Ovary (tissue), 3 donors: Measurements from ENCODE around the gene WDR91.

ENCODE experiments used
- CTCF ChIP-seq, 3 donors: fragments of 450-650 bp in 2 of 3; fragments of 200-600 bp in 1 of 3; IDR thresholded peaks; one replicate each; pipeline versions ENCODE4 v1.5.1 to v1.8.0; 2016 to 2022; ENCODE audit warnings: antibody characterized with exemption in 3 of 3, mild to moderate bottlenecking in 1 of 3
- EP300 ChIP-seq: sonication (generic); formaldehyde crosslinking; IDR thresholded peaks from one replicate; pipeline ENCODE4 v1.6.1; 2017; ENCODE audit warnings: antibody characterized with exemption
- POLR2A ChIP-seq: fragments of 450-650 bp; IDR thresholded peaks from one replicate; pipeline ENCODE4 v1.6.1; 2017; ENCODE audit warnings: antibody characterized with exemption, mild to moderate bottlenecking, moderate library complexity
- donor health status: DM: no; HTN: no; CAD: no.

GRCh38 chr7:135162382-135163001 is 48.8 kb downstream of the WDR91 start:
- TF ChIP-seq POLR2A (no peak), CTCF (IDR thresholded peaks at IDR 0.05) (no peak), EP300 (no peak)
